ENCODE data around the gene FARS2. TPM values are rescaled to one million over a fixed set of nuclear protein-coding genes. Genes with fewer than 3 reads are reported as not detected.

Gene FARS2
- total and polyA plus RNA-seq, 10 donors, result 9.0 to 27.4 (median 19.8) TPM

DNA sequence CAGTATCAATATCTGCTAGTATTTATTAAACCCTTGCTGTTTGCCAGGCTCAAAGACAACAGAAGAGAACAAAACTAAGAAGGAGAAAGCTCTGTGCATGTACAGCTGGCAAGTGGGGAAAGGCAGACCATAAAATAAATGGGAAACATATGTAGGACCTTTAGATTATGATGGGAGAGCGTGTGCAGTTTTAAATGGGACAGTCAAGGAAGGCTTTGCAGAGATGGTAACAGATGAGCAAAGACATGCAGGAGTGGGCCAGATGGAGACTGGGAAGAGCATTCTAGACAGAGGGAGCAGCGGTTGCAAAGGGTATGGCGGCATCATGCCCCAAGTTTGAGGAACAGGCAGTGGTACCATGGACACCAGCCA, 485.4 kb downstream of the FARS2 start:
- DNase-seq, result no peak
- H3K36me3 ChIP-seq, result no peaks in the 10 kb centered on the region

DNA sequence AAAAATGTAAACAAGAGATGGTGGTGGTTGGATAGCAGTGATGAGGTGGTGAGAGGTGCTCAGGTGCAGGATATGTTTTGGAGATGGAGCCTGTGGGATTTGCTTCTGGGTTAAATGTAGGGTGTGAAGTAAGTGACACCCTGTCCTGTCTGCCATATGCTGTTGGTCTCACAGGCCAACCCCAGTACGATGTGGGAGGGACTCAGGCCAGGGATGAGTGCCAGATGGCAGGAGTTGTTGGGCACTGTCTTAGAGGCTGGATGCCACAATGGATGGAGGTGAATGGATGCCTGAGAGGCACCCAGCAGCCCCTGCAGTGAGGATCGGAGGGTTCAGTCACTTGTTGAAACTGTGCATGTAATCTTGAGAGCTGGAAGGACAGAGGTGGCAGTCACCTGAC, 486.1 kb downstream of the FARS2 start:
- Histone ChIP-seq H3K4me3 (no peak overlapping the region), H3K27ac (no peak overlapping the region), H3K36me3 (no peaks in the 10 kb centered on the region), H3K4me1 (no peaks in the 10 kb centered on the region), H3K9me3 (no peaks in the 10 kb centered on the region), H3K27me3 (replicated peaks in 1 of 7) (no peaks in the 10 kb centered on the region)
- 86 to 93% (median 91%) methylated on average over 2 of the region's 2 CpGs for WGBS, 5 donors
- TF ChIP-seq POLR2AphosphoS5 (IDR thresholded peaks at IDR 0.05), result no peak
- TF ChIP-seq, protein P1, sequence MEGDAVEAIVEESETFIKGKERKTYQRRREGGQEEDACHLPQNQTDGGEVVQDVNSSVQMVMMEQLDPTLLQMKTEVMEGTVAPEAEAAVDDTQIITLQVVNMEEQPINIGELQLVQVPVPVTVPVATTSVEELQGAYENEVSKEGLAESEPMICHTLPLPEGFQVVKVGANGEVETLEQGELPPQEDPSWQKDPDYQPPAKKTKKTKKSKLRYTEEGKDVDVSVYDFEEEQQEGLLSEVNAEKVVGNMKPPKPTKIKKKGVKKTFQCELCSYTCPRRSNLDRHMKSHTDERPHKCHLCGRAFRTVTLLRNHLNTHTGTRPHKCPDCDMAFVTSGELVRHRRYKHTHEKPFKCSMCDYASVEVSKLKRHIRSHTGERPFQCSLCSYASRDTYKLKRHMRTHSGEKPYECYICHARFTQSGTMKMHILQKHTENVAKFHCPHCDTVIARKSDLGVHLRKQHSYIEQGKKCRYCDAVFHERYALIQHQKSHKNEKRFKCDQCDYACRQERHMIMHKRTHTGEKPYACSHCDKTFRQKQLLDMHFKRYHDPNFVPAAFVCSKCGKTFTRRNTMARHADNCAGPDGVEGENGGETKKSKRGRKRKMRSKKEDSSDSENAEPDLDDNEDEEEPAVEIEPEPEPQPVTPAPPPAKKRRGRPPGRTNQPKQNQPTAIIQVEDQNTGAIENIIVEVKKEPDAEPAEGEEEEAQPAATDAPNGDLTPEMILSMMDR (IDR thresholded peaks at IDR 0.05 in 8 of 11, conservative IDR thresholded peaks at IDR 0.05 in 3 of 11), result no peak
- no peak for TF ChIP-seq POLR2A (IDR thresholded peaks at IDR 0.05)
- intact Hi-C loops (cut with DNase I; ENCODE audit: low total_unique reads), result no loop called here
- no peak for DNase-seq

More for the DNA sequence above, 485.4 kb downstream of the FARS2 start:
- no peak for TF ChIP-seq POLR2AphosphoS5 (IDR thresholded peaks at IDR 0.05)
- TF ChIP-seq POLR2A (IDR thresholded peaks at IDR 0.05), result no peak
- TF ChIP-seq, protein P1 (IDR thresholded peaks at IDR 0.05 in 8 of 11, conservative IDR thresholded peaks at IDR 0.05 in 3 of 11), result no peak
- Histone ChIP-seq H3K27ac (no peak overlapping the region), H3K4me3 (no peak overlapping the region), H3K27me3 (replicated peaks in 1 of 7) (no peaks in the 10 kb centered on the region), H3K4me1 (no peaks in the 10 kb centered on the region), H3K9me3 (no peaks in the 10 kb centered on the region)
- 94 to 99% (median 96%) methylated on average over 3 of the region's 3 CpGs for WGBS, 5 donors
- intact Hi-C loops (cut with DNase I; ENCODE audit: low total_unique reads), result no loop called here

DNA sequence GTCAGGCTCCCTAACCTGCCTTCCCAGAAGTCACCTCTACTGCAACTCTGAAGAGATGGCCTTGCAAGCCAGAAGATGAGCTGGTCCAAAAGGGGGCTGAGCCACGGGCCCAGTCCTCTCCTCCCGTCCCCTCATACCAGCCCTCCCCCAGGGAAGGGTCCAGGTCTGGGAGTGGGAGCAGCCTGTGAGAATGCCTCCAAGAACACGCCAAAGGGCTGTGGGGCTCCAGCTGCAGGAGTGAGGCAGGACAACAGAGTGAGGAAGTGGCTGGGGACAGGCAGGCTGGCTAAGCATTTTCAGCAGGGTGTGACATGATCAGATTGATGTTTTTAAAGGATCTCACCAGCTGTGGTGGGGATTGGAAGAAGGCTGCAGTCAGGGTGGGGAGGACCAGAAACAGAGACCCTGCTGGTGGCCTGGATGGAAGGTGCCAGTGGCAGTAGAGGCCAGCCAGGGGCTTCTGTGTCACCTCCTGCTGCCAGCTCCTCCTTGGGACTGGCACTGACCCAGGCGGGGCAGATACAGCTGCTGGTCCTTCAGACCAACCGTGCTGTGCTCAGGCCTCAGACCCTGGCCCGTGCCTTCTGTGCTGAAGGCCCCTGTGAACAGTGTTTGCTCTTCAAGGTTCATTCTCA, 487.8 kb downstream of the FARS2 start:
- Histone ChIP-seq H3K27me3 (replicated peaks in 1 of 7) (no peaks in the 10 kb centered on the region), H3K27ac (no peak overlapping the region), H3K4me1 (no peaks in the 10 kb centered on the region), H3K4me3 (no peak overlapping the region), H3K36me3 (peaks cover 0 to 9% (median 0%) of the 10 kb centered on the region in 6 donors), H3K9me3 (peaks cover 0 to 13% (median 10%) of the 10 kb centered on the region in 8 donors)
- no peak for DNase-seq
- 77 to 94% (median 89%) methylated on average over 4 to 6 of the region's 6 CpGs for whole genome bisulfite sequencing, 5 donors
- TF ChIP-seq POLR2AphosphoS5 (IDR thresholded peaks at IDR 0.05) (no peak), POLR2A (IDR thresholded peaks at IDR 0.05) (no peak)
- TF ChIP-seq, protein P1 (IDR thresholded peaks at IDR 0.05 in 8 of 11, conservative IDR thresholded peaks at IDR 0.05 in 3 of 11), result no peak
- intact Hi-C loops (cut with DNase I; ENCODE audit: low total_unique reads), result no loop called here

DNA sequence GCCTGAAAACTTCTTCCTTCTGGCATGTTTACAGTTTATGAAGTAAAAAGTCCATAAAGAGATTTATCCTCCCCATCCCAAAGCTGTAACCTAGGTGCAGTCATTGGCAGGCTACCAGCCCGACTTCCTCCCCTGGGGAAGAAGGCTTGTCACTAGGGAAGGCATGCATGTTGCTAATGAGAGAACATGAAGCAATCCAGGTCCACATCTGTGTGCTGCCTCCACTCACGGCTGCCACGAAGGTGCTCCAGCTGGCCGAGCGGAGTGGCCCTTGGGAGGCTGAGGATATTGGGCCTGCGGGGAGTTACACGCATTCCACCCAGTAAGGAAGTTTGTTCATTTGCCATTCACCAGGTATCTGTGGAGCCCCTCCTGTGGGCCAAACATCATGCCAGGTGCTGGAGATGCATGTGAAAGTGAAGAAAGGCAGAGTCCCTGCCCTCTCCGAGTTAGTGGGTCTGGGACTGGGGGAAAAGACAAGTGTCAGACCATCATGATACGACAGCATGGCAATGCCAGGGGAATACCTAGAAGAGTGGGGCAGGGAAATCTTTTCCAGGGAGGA, 488.4 kb downstream of the FARS2 start:
- no peak overlapping the region for H3K4me3 ChIP-seq
- intact Hi-C loops (cut with DNase I; ENCODE audit: low total_unique reads), result no loop called here
- H3K27me3 ChIP-seq (replicated peaks in 1 of 7), result no peaks in the 10 kb centered on the region
- WGBS, 5 donors, result 67 to 94% (median 92%) methylated on average over 9 of the region's 9 CpGs
- peaks cover 0 to 14% (median 0%) of the 10 kb centered on the region in 6 donors for H3K36me3 ChIP-seq
- no peak for DNase-seq
- TF ChIP-seq POLR2A (IDR thresholded peaks at IDR 0.05) (no peak), POLR2AphosphoS5 (IDR thresholded peaks at IDR 0.05) (no peak)
- TF ChIP-seq, protein P1 (IDR thresholded peaks at IDR 0.05 in 8 of 11, conservative IDR thresholded peaks at IDR 0.05 in 3 of 11), result no peak
- peaks cover 0 to 19% (median 16%) of the 10 kb centered on the region in 8 donors for H3K9me3 ChIP-seq
- H3K4me1 ChIP-seq, result no peaks in the 10 kb centered on the region
- H3K27ac ChIP-seq, result no peak overlapping the region

Data from spleen (tissue), 11 donors.